ENCODE results near the gene THUMPD2.
"Not testable (repeated sequence)": the region's sequence is repeated elsewhere in the genome, so short reads cannot be mapped to it uniquely, and the experiment has no call there.

Gene THUMPD2

GRCh38 chr2:39778775-39779340 lies at the start of gene THUMPD2:
Gene THUMPD2, minus strand, starts transcription at chr2:39779258. Its CDS starts 19 bp downstream, at chr2:39779239.
- FAIRE-seq = no peak

GRCh38 chr2:39821871-39822270 lies 42.8 kb upstream of the THUMPD2 start:
- no peak for FAIRE-seq

GRCh38 chr2:39816845-39817244 lies 37.8 kb upstream of the THUMPD2 start:
- FAIRE-seq = no peak

- FAIRE-seq = no peak
Observed at GRCh38 chr2:39816428-39816827, 37.4 kb upstream of the THUMPD2 start.

- FAIRE-seq = no peak
Observed at GRCh38 chr2:39805936-39806608, 27.0 kb upstream of the THUMPD2 start.

- FAIRE-seq = no peak
Observed at GRCh38 chr2:39803839-39804238, 24.8 kb upstream of the THUMPD2 start.

GRCh38 chr2:39800752-39801151 lies 21.7 kb upstream of the THUMPD2 start:
- FAIRE-seq = no peak

- no peak for FAIRE-seq
Observed at GRCh38 chr2:39796134-39796533, 17.1 kb upstream of the THUMPD2 start.

GRCh38 chr2:39790216-39790818 lies 11.3 kb upstream of the THUMPD2 start:
- FAIRE-seq = not testable (repeated sequence)

GRCh38 chr2:39787950-39788349 lies 8.9 kb upstream of the THUMPD2 start:
- no peak for FAIRE-seq

- FAIRE-seq = no peak
Observed at GRCh38 chr2:39786761-39787522, 7.9 kb upstream of the THUMPD2 start.

GRCh38 chr2:39782591-39782990 lies 3.5 kb upstream of the THUMPD2 start:
- no peak for FAIRE-seq

- FAIRE-seq = no peak
Observed at GRCh38 chr2:39781697-39782096, 2.6 kb upstream of the THUMPD2 start.

- no peak for FAIRE-seq
Observed at GRCh38 chr2:39780825-39781600, 2.0 kb upstream of the THUMPD2 start.

GRCh38 chr2:39779927-39780326 lies 869 bp upstream of the THUMPD2 start:
- FAIRE-seq = no peak

GRCh38 chr2:39779341-39779851 lies 338 bp upstream of the THUMPD2 start:
- FAIRE-seq = no peak

- no peak for FAIRE-seq
Observed at GRCh38 chr2:39778233-39778632, 825 bp downstream of the THUMPD2 start.

- FAIRE-seq = no peak
Observed at GRCh38 chr2:39772812-39773152, 6.3 kb downstream of the THUMPD2 start.

GRCh38 chr2:39772086-39772811 lies 6.8 kb downstream of the THUMPD2 start:
- FAIRE-seq = no peak

GRCh38 chr2:39762448-39762847 lies 16.6 kb downstream of the THUMPD2 start:
- FAIRE-seq = no peak

GRCh38 chr2:39757156-39757555 lies 21.9 kb downstream of the THUMPD2 start:
- FAIRE-seq = no peak

GRCh38 chr2:39755466-39755865 lies 23.6 kb downstream of the THUMPD2 start:
- FAIRE-seq = no peak
